Measurements from ENCODE around the gene MAGI1. TPM values are rescaled to one million over a fixed set of nuclear protein-coding genes. Genes with fewer than 3 reads are reported as not detected.

MAGI1 gene
- total RNA-seq, 1 experiment from 2014 or later, result 38.6 TPM

- H3K4me2 ChIP-seq (ENCODE audit: low read length), result no peak overlapping the region
- no peaks in the 10 kb centered on the region for H3K9me2 ChIP-seq (ENCODE audit: insufficient read depth)
- no peaks in the 10 kb centered on the region for H3K9me3 ChIP-seq (ENCODE audit: control insufficient read depth in 1 of 2, insufficient read depth in 1 of 2, low read depth in 1 of 2, low read length in 2 of 2)
- no peak overlapping the region for H2AFZ ChIP-seq (ENCODE audit: low read depth, low read length, poor library complexity, severe bottlenecking)
- H3K27ac ChIP-seq (ENCODE audit: low read depth, low read length), result no peak overlapping the region
- H3K79me2 ChIP-seq (ENCODE audit: insufficient read depth, low read length), result no peaks in the 10 kb centered on the region; the same call in 1 of the 2 replicates
- no peaks in the 10 kb centered on the region for H3K36me3 ChIP-seq (ENCODE audit: control insufficient read depth in 1 of 2, insufficient read depth in 2 of 2, low read length in 2 of 2)
- H3K4me3 ChIP-seq (replicated peaks in 1 of 2; ENCODE audit: low read depth in 1 of 2, low read length in 2 of 2), result no peak overlapping the region
- H3K4me1 ChIP-seq (ENCODE audit: control insufficient read depth in 1 of 2, insufficient read depth in 2 of 2, low read length in 2 of 2), result no peaks in the 10 kb centered on the region
- no peak for TF ChIP-seq SRF (IDR thresholded peaks at IDR 0.05; ENCODE audit: low read depth)
- no peak for TF ChIP-seq POLR2AphosphoS5 (IDR thresholded peaks at IDR 0.05; ENCODE audit: low read depth, low read length)
- ATAC-seq (no peak), DNase-seq (ENCODE audit: low read depth, low spot score) (no peak)
- H3K27me3 ChIP-seq (ENCODE audit: insufficient read depth, low read length), result no peaks in the 10 kb centered on the region
- CTCF ChIA-PET, result no interaction called here
- no peaks in the 10 kb centered on the region; the same call in 1 of the 2 replicates for H4K20me1 ChIP-seq (ENCODE audit: insufficient read depth)
- intact Hi-C loops (cut with micrococcal nuclease), result loop anchor here (5.0 kb wide), 2 partner anchors 293 to 388 kb away; no protein-coding TSS in a partner anchor
- BruUV-seq (replicated peaks), result no TSS peak
- RAD21 ChIA-PET (ENCODE audit: low non-redundant PET in 1 of 2, low total read pairs in 2 of 2, uncharacterized antibody in 2 of 2, unreplicated experiment in 2 of 2), result no interaction called here
- no peak overlapping the region for H3K9ac ChIP-seq (ENCODE audit: low read length)
- POLR2A ChIA-PET, result no interaction called here
Measured at GRCh38 chr3:65729973-65730372, 308.7 kb downstream of the MAGI1 start.

GRCh38 chr3:65729555-65729954 lies 309.2 kb downstream of the MAGI1 start:
- DNase-seq (ENCODE audit: low read depth, low spot score), result no peak
- CTCF ChIA-PET, result no interaction called here
- TF ChIP-seq RAD21 (IDR thresholded peaks at IDR 0.05; ENCODE audit: low read depth), result no peak
- no peak for TF ChIP-seq POLR2A (IDR thresholded peaks at IDR 0.05; ENCODE audit: borderline replicate concordance, extremely low read depth, insufficient read depth, insufficient read length)
- TF ChIP-seq EZH2 (IDR thresholded peaks at IDR 0.05), result no peak
- TF ChIP-seq POLR2AphosphoS5 (IDR thresholded peaks at IDR 0.05; ENCODE audit: low read depth, low read length), result no peak
- TF ChIP-seq CBX3 (IDR thresholded peaks at IDR 0.05; ENCODE audit: low read depth), result no peak
- TF ChIP-seq ZFX (IDR thresholded peaks at IDR 0.05), result no peak
- TF ChIP-seq, protein P1, sequence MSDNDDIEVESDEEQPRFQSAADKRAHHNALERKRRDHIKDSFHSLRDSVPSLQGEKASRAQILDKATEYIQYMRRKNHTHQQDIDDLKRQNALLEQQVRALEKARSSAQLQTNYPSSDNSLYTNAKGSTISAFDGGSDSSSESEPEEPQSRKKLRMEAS (IDR thresholded peaks at IDR 0.05), result no peak
- no peak for TF ChIP-seq ELF1 (IDR thresholded peaks at IDR 0.05; ENCODE audit: borderline replicate concordance, low read depth)
- TF ChIP-seq, protein P2, sequence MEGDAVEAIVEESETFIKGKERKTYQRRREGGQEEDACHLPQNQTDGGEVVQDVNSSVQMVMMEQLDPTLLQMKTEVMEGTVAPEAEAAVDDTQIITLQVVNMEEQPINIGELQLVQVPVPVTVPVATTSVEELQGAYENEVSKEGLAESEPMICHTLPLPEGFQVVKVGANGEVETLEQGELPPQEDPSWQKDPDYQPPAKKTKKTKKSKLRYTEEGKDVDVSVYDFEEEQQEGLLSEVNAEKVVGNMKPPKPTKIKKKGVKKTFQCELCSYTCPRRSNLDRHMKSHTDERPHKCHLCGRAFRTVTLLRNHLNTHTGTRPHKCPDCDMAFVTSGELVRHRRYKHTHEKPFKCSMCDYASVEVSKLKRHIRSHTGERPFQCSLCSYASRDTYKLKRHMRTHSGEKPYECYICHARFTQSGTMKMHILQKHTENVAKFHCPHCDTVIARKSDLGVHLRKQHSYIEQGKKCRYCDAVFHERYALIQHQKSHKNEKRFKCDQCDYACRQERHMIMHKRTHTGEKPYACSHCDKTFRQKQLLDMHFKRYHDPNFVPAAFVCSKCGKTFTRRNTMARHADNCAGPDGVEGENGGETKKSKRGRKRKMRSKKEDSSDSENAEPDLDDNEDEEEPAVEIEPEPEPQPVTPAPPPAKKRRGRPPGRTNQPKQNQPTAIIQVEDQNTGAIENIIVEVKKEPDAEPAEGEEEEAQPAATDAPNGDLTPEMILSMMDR (IDR thresholded peaks at IDR 0.05 in 2 of 3, conservative IDR thresholded peaks at IDR 0.05 in 1 of 3; ENCODE audit: borderline replicate concordance in 1 of 3, insufficient read depth in 1 of 3, low read depth in 2 of 3, low read length in 2 of 3), result no peak
- TF ChIP-seq EGR1 (IDR thresholded peaks at IDR 0.05; ENCODE audit: low read depth), result no peak
- no peak for TF ChIP-seq SRF (IDR thresholded peaks at IDR 0.05; ENCODE audit: low read depth)
- TF ChIP-seq ZNF274 (IDR thresholded peaks at IDR 0.05; ENCODE audit: low read depth, low read length), result no peak
- no peak for TF ChIP-seq JUND (IDR thresholded peaks at IDR 0.05)
- TF ChIP-seq, protein P3, sequence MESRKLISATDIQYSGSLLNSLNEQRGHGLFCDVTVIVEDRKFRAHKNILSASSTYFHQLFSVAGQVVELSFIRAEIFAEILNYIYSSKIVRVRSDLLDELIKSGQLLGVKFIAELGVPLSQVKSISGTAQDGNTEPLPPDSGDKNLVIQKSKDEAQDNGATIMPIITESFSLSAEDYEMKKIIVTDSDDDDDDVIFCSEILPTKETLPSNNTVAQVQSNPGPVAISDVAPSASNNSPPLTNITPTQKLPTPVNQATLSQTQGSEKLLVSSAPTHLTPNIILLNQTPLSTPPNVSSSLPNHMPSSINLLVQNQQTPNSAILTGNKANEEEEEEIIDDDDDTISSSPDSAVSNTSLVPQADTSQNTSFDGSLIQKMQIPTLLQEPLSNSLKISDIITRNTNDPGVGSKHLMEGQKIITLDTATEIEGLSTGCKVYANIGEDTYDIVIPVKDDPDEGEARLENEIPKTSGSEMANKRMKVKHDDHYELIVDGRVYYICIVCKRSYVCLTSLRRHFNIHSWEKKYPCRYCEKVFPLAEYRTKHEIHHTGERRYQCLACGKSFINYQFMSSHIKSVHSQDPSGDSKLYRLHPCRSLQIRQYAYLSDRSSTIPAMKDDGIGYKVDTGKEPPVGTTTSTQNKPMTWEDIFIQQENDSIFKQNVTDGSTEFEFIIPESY (IDR thresholded peaks at IDR 0.05; ENCODE audit: extremely low read depth, insufficient replicate concordance, low read length), result no peak
- TF ChIP-seq EZH2phosphoT487 (IDR thresholded peaks at IDR 0.05; ENCODE audit: borderline replicate concordance), result no peak
- TF ChIP-seq, protein P4, sequence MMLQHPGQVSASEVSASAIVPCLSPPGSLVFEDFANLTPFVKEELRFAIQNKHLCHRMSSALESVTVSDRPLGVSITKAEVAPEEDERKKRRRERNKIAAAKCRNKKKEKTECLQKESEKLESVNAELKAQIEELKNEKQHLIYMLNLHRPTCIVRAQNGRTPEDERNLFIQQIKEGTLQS (IDR thresholded peaks at IDR 0.05), result no peak
- TF ChIP-seq YY1 (IDR thresholded peaks at IDR 0.05; ENCODE audit: extremely low read depth, insufficient replicate concordance, low read depth, low read length), result no peak
- TF ChIP-seq CEBPB (IDR thresholded peaks at IDR 0.05; ENCODE audit: low read depth), result no peak

More at GRCh38 chr3:65729555-65729954, 309.2 kb downstream of the MAGI1 start:
- H3K36me3 ChIP-seq (ENCODE audit: control insufficient read depth in 1 of 2, insufficient read depth in 2 of 2, low read length in 2 of 2), result no peaks in the 10 kb centered on the region
- no TSS peak for BruUV-seq (replicated peaks)
- no peaks in the 10 kb centered on the region; the same call in 1 of the 2 replicates for H3K79me2 ChIP-seq (ENCODE audit: insufficient read depth, low read length)
- H4K20me1 ChIP-seq (ENCODE audit: insufficient read depth), result no peaks in the 10 kb centered on the region; the same call in 1 of the 2 replicates
- ATAC-seq, result no peak
- H3K4me2 ChIP-seq (ENCODE audit: low read length), result no peak overlapping the region
- no peaks in the 10 kb centered on the region for H3K9me2 ChIP-seq (ENCODE audit: insufficient read depth)
- no peak overlapping the region for H3K4me3 ChIP-seq (replicated peaks in 1 of 2; ENCODE audit: low read depth in 1 of 2, low read length in 2 of 2)
- no peaks in the 10 kb centered on the region for H3K9me3 ChIP-seq (ENCODE audit: control insufficient read depth in 1 of 2, insufficient read depth in 1 of 2, low read depth in 1 of 2, low read length in 2 of 2)
- ChIA-PET RAD21 (ENCODE audit: low non-redundant PET in 1 of 2, low total read pairs in 2 of 2, uncharacterized antibody in 2 of 2, unreplicated experiment in 2 of 2) (no interaction called here), POLR2A (no interaction called here)
- H3K9ac ChIP-seq (ENCODE audit: low read length), result no peak overlapping the region
- intact Hi-C loops (cut with micrococcal nuclease), result no loop called here
- H3K4me1 ChIP-seq (ENCODE audit: control insufficient read depth in 1 of 2, insufficient read depth in 2 of 2, low read length in 2 of 2), result no peaks in the 10 kb centered on the region
- no peak overlapping the region for H3K27ac ChIP-seq (ENCODE audit: low read depth, low read length)
- no peaks in the 10 kb centered on the region for H3K27me3 ChIP-seq (ENCODE audit: insufficient read depth, low read length)
- H2AFZ ChIP-seq (ENCODE audit: low read depth, low read length, poor library complexity, severe bottlenecking), result no peak overlapping the region
